22Rv1 (cell line): Measurements from ENCODE around the gene PEX10.

ENCODE experiments used
- ZFX ChIP-seq: fragments of 450-650 bp; IDR thresholded peaks from 2 replicates; pipeline ENCODE4 v1.6.1; 2017; ENCODE audit warnings: antibody characterized with exemption, borderline replicate concordance
- TF ChIP-seq, protein P1 (sequence below): fragments of 450-650 bp; IDR thresholded peaks from 2 replicates; pipeline ENCODE4 v1.5.1; 2017; ENCODE audit warnings: mild to moderate bottlenecking

DNA sequence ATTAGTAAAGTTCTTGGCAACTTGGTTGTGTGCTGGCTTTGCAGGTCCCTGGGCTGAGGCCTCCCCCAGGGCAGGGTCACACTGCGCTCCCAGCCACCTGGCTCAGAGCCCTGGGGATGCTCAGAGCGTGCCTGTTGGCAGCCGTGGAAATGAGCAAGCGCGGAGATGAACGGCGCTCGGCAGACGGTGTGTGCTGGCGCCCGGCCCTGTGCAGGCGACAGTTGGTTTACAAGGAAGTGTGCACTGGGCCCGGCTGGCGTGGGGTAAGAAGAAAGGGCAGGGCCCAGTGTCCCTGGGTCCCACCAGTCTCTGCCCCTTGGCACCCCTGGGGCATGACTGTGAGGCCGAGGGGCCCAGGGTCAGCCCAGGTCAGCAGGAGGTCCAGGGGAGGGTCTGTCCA is 25.7 kb upstream of the PEX10 start:
- TF ChIP-seq, protein P1, sequence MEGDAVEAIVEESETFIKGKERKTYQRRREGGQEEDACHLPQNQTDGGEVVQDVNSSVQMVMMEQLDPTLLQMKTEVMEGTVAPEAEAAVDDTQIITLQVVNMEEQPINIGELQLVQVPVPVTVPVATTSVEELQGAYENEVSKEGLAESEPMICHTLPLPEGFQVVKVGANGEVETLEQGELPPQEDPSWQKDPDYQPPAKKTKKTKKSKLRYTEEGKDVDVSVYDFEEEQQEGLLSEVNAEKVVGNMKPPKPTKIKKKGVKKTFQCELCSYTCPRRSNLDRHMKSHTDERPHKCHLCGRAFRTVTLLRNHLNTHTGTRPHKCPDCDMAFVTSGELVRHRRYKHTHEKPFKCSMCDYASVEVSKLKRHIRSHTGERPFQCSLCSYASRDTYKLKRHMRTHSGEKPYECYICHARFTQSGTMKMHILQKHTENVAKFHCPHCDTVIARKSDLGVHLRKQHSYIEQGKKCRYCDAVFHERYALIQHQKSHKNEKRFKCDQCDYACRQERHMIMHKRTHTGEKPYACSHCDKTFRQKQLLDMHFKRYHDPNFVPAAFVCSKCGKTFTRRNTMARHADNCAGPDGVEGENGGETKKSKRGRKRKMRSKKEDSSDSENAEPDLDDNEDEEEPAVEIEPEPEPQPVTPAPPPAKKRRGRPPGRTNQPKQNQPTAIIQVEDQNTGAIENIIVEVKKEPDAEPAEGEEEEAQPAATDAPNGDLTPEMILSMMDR = no peak
- no peak for TF ChIP-seq ZFX
